Left colon (tissue), 2 donors: Measurements from ENCODE around the gene KRTAP10-3. TPM values are rescaled to one million over a fixed set of nuclear protein-coding genes. Genes with fewer than 3 reads are reported as not detected.

Source experiments
- ATAC-seq: fragments of 200-7000 bp; cut with Tn5 transposase; one replicate; pipeline ENCODE4 v1.9.1; 2020; ENCODE audit warnings: mild to moderate bottlenecking, moderate library complexity
- DNase-seq, 2 donors: peaks; one replicate each; pipeline ENCODE4 v3.0.0-alpha.2; 2020
- intact Hi-C, 2 donors: fragments of 100-400 bp; cut with DNase I in 1 of 2; cut with micrococcal nuclease in 1 of 2; formaldehyde crosslinking; loops; one replicate each; pipeline versions ENCODE4 v1.11.2 to v1.14.0; 2022; cut with DNase I, micrococcal nuclease
- total RNA-seq, 2 donors: library from RNA; stranded (reverse); fragmentation: NEBNext Ultra II Directional; extraction: Animal tissue kit (Norgen Biotek cat#: 25700); gene quantifications; one replicate each; pipeline ENCODE4 v1.2.1, GENCODE V29; 2021
- donor health status: DM: no; HTN: no; CAD: no.
- donor health status: DM: yes; HTN: yes; CAD: no.

Gene KRTAP10-3
- total RNA-seq, 2 donors from 2014 or later: not detected

GRCh38 chr21:44533891-44534627 lies 24.5 kb downstream of the KRTAP10-3 start:
- intact Hi-C loops: no loop called here
- ATAC-seq: no peak
- DNase-seq: no peak

- intact Hi-C loops: no loop called here
- DNase-seq (no peak), ATAC-seq (no peak)
Measured at GRCh38 chr21:44533121-44533890, 25.3 kb downstream of the KRTAP10-3 start.

GRCh38 chr21:44532712-44533111 lies 25.9 kb downstream of the KRTAP10-3 start:
- intact Hi-C loops: no loop called here
- DNase-seq (no peak), ATAC-seq (no peak)

GRCh38 chr21:44531606-44532564 lies 26.7 kb downstream of the KRTAP10-3 start:
- DNase-seq: no peak
- intact Hi-C loops: no loop called here
- ATAC-seq: no peak

GRCh38 chr21:44530903-44531605 lies 27.5 kb downstream of the KRTAP10-3 start:
- DNase-seq: no peak
- intact Hi-C loops: no loop called here
- no peak for ATAC-seq

GRCh38 chr21:44530221-44530902 lies 28.2 kb downstream of the KRTAP10-3 start:
- ATAC-seq (no peak), DNase-seq (no peak)
- intact Hi-C loops: no loop called here

- intact Hi-C loops: no loop called here
- ATAC-seq: no peak
Measured at GRCh38 chr21:44529503-44530125, 29.0 kb downstream of the KRTAP10-3 start.

GRCh38 chr21:44529011-44529421 lies 29.6 kb downstream of the KRTAP10-3 start:
- no peak for ATAC-seq
- DNase-seq: no peak
- intact Hi-C loops: no loop called here

More at GRCh38 chr21:44529503-44530125, 29.0 kb downstream of the KRTAP10-3 start:
- DNase-seq: no peak

GRCh38 chr21:44528634-44528995 lies 30.0 kb downstream of the KRTAP10-3 start:
- ATAC-seq: no peak
- intact Hi-C loops: no loop called here
- DNase-seq: peak in 1 of 2 donors; percentile 12

GRCh38 chr21:44527983-44528633 lies 30.5 kb downstream of the KRTAP10-3 start:
- no peak for ATAC-seq
- intact Hi-C loops: no loop called here
- DNase-seq: peak in 1 of 2 donors; percentile 5

GRCh38 chr21:44527156-44527982 lies 31.2 kb downstream of the KRTAP10-3 start:
- ATAC-seq: no peak
- intact Hi-C loops: no loop called here
- DNase-seq: peak in 1 of 2 donors; percentile 15

GRCh38 chr21:44526096-44526997 lies 32.2 kb downstream of the KRTAP10-3 start:
- intact Hi-C loops: no loop called here
- DNase-seq (peak in 1 of 2 donors; percentile 7), ATAC-seq (no peak)

GRCh38 chr21:44525391-44526095 lies 33.1 kb downstream of the KRTAP10-3 start:
- ATAC-seq (no peak), DNase-seq (no peak)
- intact Hi-C loops: no loop called here

- ATAC-seq (no peak), DNase-seq (no peak)
- intact Hi-C loops: no loop called here
Measured at GRCh38 chr21:44524414-44525371, 33.9 kb downstream of the KRTAP10-3 start.
